HG03439 (cell line): ENCODE measurements around the gene UNC119B.
"Not testable (repeated sequence)": the region's sequence is repeated elsewhere in the genome, so short reads cannot be mapped to it uniquely, and the experiment has no call there.

Experiments
- ATAC-seq: cut with Tn5 transposase; IDR thresholded peaks from one replicate; pipeline ENCODE4 v1.9.1; 2021; ENCODE audit warnings: mild to moderate bottlenecking, moderate library complexity; ENCODE audit not compliant: unreplicated experiment

Gene UNC119B

GRCh38 chr12:120718055-120718454 lies 7.8 kb downstream of the UNC119B start:
- no peak for ATAC-seq

GRCh38 chr12:120719072-120719471 lies 8.8 kb downstream of the UNC119B start:
- no peak for ATAC-seq

GRCh38 chr12:120719496-120720233 lies 9.4 kb downstream of the UNC119B start:
- ATAC-seq, result no peak

GRCh38 chr12:120720234-120720986 lies 10.2 kb downstream of the UNC119B start:
- ATAC-seq, result no peak

GRCh38 chr12:120720987-120721801 lies 10.9 kb downstream of the UNC119B start:
- ATAC-seq, result no peak

- no peak for ATAC-seq
These were observed 11.6 kb downstream of the UNC119B start for GRCh38 chr12:120721866-120722265.

- ATAC-seq, result no peak
These were observed 12.5 kb downstream of the UNC119B start for GRCh38 chr12:120722784-120723183.

GRCh38 chr12:120724720-120725119 lies 14.5 kb downstream of the UNC119B start:
- ATAC-seq, result no peak

GRCh38 chr12:120725151-120725658 lies 14.9 kb downstream of the UNC119B start:
- ATAC-seq, result peak; percentile 6

- peak; percentile 94 for ATAC-seq
These were observed 15.6 kb downstream of the UNC119B start, which contains the start of gene ACADS for GRCh38 chr12:120725659-120726509. TSS of gene ACADS (plus strand) at chr12:120725826. CDS start at chr12:120725886, 60 bp downstream.

GRCh38 chr12:120726510-120726793 lies 16.2 kb downstream of the UNC119B start:
- ATAC-seq, result no peak

- ATAC-seq, result no peak
These were observed 16.7 kb downstream of the UNC119B start for GRCh38 chr12:120726961-120727360.

- ATAC-seq, result not testable (repeated sequence)
These were observed 21.9 kb downstream of the UNC119B start for GRCh38 chr12:120732198-120732597.

- ATAC-seq, result no peak
These were observed 23.3 kb downstream of the UNC119B start for GRCh38 chr12:120733574-120733973.

- ATAC-seq, result no peak
These were observed 24.0 kb downstream of the UNC119B start for GRCh38 chr12:120734210-120734609.

- ATAC-seq, result no peak
These were observed 24.9 kb downstream of the UNC119B start for GRCh38 chr12:120735181-120735580.

GRCh38 chr12:120736404-120737331 lies 26.4 kb downstream of the UNC119B start:
- no peak for ATAC-seq

- ATAC-seq, result no peak
These were observed 27.4 kb downstream of the UNC119B start for GRCh38 chr12:120737557-120738251.
